Neural cell (in vitro differentiated cells): ENCODE results near the gene EXOC4.
A peak's percentile ranks its signal among the peaks of the same experiment; 100 is the strongest.

Source experiments
- CTCF ChIP-seq: fragments of 450-650 bp; IDR thresholded peaks from 2 replicates; pipeline ENCODE4 v1.5.1; 2014; ENCODE audit warnings: antibody characterized with exemption, mild to moderate bottlenecking, moderate library complexity; ENCODE audit not compliant: poor library complexity, severe bottlenecking
- EP300 ChIP-seq: fragments of 450-650 bp; conservative IDR thresholded peaks from 2 replicates; pipeline ENCODE4 v1.6.1; 2014; ENCODE audit warnings: antibody characterized with exemption, mild to moderate bottlenecking, moderate library complexity; ENCODE audit not compliant: poor library complexity, severe bottlenecking
- EZH2 ChIP-seq: fragments of 200-600, 300-800 bp; shearing (Covaris generic), sonication (generic); IDR thresholded peaks from 2 replicates; pipeline ENCODE4 v1.6.1; 2014; ENCODE audit warnings: antibody characterized with exemption, low read length, borderline replicate concordance, mild to moderate bottlenecking; ENCODE audit not compliant: insufficient read depth, poor library complexity, severe bottlenecking
- POLR2AphosphoS5 ChIP-seq: IDR thresholded peaks from 2 replicates; pipeline ENCODE4 v1.6.1; 2012
- RAD21 ChIP-seq: fragments of 450-650 bp; conservative IDR thresholded peaks from 2 replicates; pipeline ENCODE4 v1.6.1; 2014; ENCODE audit warnings: antibody characterized with exemption, mild to moderate bottlenecking, moderate library complexity
- REST ChIP-seq: IDR thresholded peaks from 2 replicates; pipeline ENCODE4 v1.6.1; 2012; ENCODE audit warnings: borderline replicate concordance
- SMC3 ChIP-seq: fragments of 450-650 bp; conservative IDR thresholded peaks from 2 replicates; pipeline ENCODE4 v1.6.1; 2014; ENCODE audit warnings: antibody characterized with exemption, mild to moderate bottlenecking, moderate library complexity; ENCODE audit not compliant: poor library complexity
- TAF1 ChIP-seq: IDR thresholded peaks from 2 replicates; pipeline ENCODE4 v1.6.1; 2012; ENCODE audit warnings: low read depth

GRCh38 chr7:133987582-133987981 lies 734.7 kb downstream of the EXOC4 start:
- TF ChIP-seq CTCF (no peak), EP300 (peak; percentile 45), REST (no peak), EZH2 (no peak), SMC3 (no peak), POLR2AphosphoS5 (no peak), TAF1 (no peak), RAD21 (no peak)
